GM12865 (cell line): ENCODE results near the gene HPSE2.
"Not testable (repeated sequence)": the region's sequence is repeated elsewhere in the genome, so short reads cannot be mapped to it uniquely, and the experiment has no call there.

Experiments used
- DNase-seq: peaks from one replicate; pipeline ENCODE4 v3.0.0; 2010; ENCODE audit warnings: low read depth
- H3K4me3 ChIP-seq: 2 replicates; pipeline ENCODE4 v1.5.1; 2011; ENCODE audit warnings: mild to moderate bottlenecking, low read depth, low read length, control low read depth
- TF ChIP-seq, protein P1 (sequence below): IDR thresholded peaks from 2 replicates; pipeline ENCODE4 v1.5.1; 2011; ENCODE audit warnings: low read length, control low read depth, low read depth, inconsistent platforms; ENCODE audit not compliant: insufficient read depth; ENCODE audit errors: missing control alignments

The HPSE2 gene

DNA sequence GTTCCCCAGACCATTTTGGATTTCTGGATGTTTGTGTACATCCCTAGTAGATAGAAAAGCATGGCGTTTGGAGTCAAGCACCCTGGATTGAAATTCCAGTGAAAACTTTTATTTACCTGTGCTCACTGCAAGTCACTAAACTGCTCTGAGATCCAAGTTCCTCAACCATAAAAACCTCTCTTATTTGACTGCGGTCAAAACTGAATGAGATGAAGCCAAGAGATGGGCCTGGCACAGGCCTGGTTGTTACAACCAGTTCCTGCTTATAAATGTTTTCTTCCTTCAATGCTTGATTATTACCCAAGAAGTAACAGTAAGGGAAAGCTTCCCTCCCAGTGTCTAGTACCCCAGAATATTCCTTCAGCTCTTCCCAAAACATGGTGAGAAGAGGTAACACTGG, 718.0 kb downstream of the HPSE2 start:
- no peak for DNase-seq
- H3K4me3 ChIP-seq: no peak overlapping the region
- TF ChIP-seq, protein P1, sequence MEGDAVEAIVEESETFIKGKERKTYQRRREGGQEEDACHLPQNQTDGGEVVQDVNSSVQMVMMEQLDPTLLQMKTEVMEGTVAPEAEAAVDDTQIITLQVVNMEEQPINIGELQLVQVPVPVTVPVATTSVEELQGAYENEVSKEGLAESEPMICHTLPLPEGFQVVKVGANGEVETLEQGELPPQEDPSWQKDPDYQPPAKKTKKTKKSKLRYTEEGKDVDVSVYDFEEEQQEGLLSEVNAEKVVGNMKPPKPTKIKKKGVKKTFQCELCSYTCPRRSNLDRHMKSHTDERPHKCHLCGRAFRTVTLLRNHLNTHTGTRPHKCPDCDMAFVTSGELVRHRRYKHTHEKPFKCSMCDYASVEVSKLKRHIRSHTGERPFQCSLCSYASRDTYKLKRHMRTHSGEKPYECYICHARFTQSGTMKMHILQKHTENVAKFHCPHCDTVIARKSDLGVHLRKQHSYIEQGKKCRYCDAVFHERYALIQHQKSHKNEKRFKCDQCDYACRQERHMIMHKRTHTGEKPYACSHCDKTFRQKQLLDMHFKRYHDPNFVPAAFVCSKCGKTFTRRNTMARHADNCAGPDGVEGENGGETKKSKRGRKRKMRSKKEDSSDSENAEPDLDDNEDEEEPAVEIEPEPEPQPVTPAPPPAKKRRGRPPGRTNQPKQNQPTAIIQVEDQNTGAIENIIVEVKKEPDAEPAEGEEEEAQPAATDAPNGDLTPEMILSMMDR: no peak

- no peak for DNase-seq
- H3K4me3 ChIP-seq: no peak overlapping the region
- TF ChIP-seq, protein P1: no peak
Observed at GRCh38 chr10:98516352-98516751, 719.3 kb downstream of the HPSE2 start.

GRCh38 chr10:98513704-98514103, 721.9 kb downstream of the HPSE2 start:
- H3K4me3 ChIP-seq: no peak overlapping the region
- DNase-seq: no peak
- TF ChIP-seq, protein P1: no peak

GRCh38 chr10:98511876-98512275, 723.8 kb downstream of the HPSE2 start:
- TF ChIP-seq, protein P1: no peak
- no peak overlapping the region for H3K4me3 ChIP-seq
- no peak for DNase-seq

DNA sequence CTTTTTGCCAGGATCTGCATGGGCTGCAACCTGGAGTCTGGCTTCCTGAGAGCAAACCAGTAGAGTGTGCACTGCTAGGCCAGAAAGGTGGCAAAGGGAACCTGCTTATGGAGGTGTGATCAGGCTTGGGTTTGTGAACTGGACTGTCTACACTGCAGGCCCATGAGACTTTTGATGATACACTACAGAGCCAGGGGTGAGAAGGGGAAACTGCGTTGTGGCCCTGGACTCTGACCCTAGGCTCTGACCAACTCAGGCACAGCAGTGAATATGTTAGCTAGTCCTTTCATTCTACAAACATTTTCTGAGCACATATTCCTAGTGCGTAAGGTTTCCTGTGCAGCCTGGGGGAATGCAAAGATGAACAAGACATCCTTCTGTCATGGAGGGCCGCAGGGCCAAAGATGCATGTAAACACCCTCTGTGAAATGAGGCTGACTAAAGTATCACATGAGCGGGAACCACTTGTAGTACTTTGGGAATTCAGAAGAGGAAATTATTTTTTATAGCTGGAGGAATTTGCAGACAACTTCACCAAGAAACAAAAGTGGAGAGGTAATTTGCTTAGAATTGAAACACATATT, 725.1 kb downstream of the HPSE2 start:
- H3K4me3 ChIP-seq: no peak overlapping the region

DNA sequence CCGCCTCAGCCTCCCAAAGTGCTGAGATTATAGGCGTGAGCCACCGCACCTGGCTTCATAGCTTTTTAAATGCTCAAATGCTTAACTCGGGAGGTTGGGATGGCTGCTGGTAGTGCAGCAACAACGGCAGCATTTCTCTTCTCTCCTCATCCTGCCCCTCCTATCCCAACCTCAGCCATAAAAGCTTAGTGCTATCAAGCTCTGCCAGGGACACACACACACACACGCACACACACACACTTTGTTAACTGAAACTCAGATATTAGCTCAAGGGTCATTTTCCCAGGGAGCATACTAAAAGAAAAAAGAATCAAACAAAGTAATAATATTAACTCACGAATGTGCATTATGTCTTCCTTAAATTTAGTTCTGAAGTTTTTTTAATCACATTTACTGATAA, 725.9 kb downstream of the HPSE2 start:
- TF ChIP-seq, protein P1: no peak
- DNase-seq: no peak
- no peak overlapping the region for H3K4me3 ChIP-seq

More for the DNA sequence above, 725.1 kb downstream of the HPSE2 start:
- TF ChIP-seq, protein P1: no peak
- no peak for DNase-seq

DNA sequence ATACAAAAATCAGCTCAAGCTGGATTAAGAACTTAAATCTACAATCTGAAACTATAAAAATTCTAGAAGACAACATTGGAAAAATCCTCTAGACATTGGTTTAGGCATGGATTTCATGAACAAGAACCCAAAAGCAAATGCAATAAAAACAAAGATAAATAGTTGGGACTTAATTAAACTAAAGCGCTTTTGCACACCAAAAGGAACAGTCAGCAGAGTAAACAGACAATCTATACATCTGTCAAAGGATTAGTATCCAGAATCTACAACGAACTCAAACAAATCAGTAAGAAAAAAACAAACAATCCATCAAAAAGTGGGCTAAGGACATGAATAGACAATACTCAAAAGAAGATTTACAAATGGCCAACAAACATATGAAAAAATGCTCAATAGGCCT, 733.1 kb downstream of the HPSE2 start:
- DNase-seq: not testable (repeated sequence)

More for the DNA sequence above, 733.1 kb downstream of the HPSE2 start:
- not testable (repeated sequence) for H3K4me3 ChIP-seq
